GM23248 (cell line): Measurements from ENCODE around the gene MGAM2. TPM values are rescaled to one million over a fixed set of nuclear protein-coding genes. Genes with fewer than 3 reads are reported as not detected.

Source experiments
- DNase-seq: peaks from one replicate; pipeline ENCODE4 v3.0.0-alpha.2; 2015
- H2AFZ ChIP-seq: fragments of 200-600 bp; sonication (generic); 2 replicates; pipeline ENCODE4 v1.6.1; 2016; ENCODE audit warnings: antibody characterized with exemption
- H3F3A ChIP-seq: fragments of 200-600 bp; sonication (generic); 2 replicates; pipeline ENCODE4 v1.6.1; 2016; ENCODE audit warnings: mild to moderate bottlenecking, antibody characterized with exemption, mixed run types; ENCODE audit not compliant: insufficient read depth
- H3K27ac ChIP-seq: fragments of 200-600 bp; sonication (generic); 2 replicates; pipeline ENCODE4 v1.5.1; 2016; ENCODE audit warnings: mild to moderate bottlenecking
- H3K27me3 ChIP-seq: fragments of 200-600 bp; sonication (generic); replicated peaks from 2 replicates; pipeline ENCODE4 v1.6.1; 2016; ENCODE audit warnings: mild to moderate bottlenecking; ENCODE audit not compliant: insufficient read depth
- H3K36me3 ChIP-seq: fragments of 200-600 bp; sonication (generic); 2 replicates; pipeline ENCODE4 v1.6.1; 2016; ENCODE audit warnings: low read depth, mild to moderate bottlenecking
- H3K4me1 ChIP-seq: fragments of 200-600 bp; sonication (generic); 2 replicates; pipeline ENCODE4 v1.6.1; 2016; ENCODE audit warnings: mild to moderate bottlenecking; ENCODE audit not compliant: insufficient read depth
- H3K4me2 ChIP-seq: fragments of 200-600 bp; sonication (generic); one replicate; pipeline ENCODE4 v1.6.1; 2016; ENCODE audit warnings: mild to moderate bottlenecking; ENCODE audit not compliant: unreplicated experiment
- H3K4me3 ChIP-seq: fragments of 200-600 bp; sonication (generic); 2 replicates; pipeline ENCODE4 v1.5.1; 2016; ENCODE audit warnings: mild to moderate bottlenecking
- H3K79me2 ChIP-seq: fragments of 200-600 bp; sonication (generic); 2 replicates; pipeline ENCODE4 v1.6.1; 2016; ENCODE audit warnings: mild to moderate bottlenecking; ENCODE audit not compliant: insufficient read depth
- H3K9ac ChIP-seq: fragments of 200-600 bp; sonication (generic); 2 replicates; pipeline ENCODE4 v1.6.1; 2016; ENCODE audit warnings: mild to moderate bottlenecking
- H3K9me2 ChIP-seq: fragments of 200-600 bp; sonication (generic); 2 replicates; pipeline ENCODE4 v1.6.1; 2016; ENCODE audit warnings: mixed run types, mild to moderate bottlenecking, moderate library complexity; ENCODE audit not compliant: insufficient read depth
- H3K9me3 ChIP-seq: fragments of 200-600 bp; sonication (generic); one replicate; pipeline ENCODE4 v1.6.1; 2017; ENCODE audit warnings: low read depth
- H4K20me1 ChIP-seq: fragments of 200-600 bp; sonication (generic); 2 replicates; pipeline ENCODE4 v1.6.0; 2016; ENCODE audit not compliant: insufficient read depth
- EZH2 ChIP-seq: fragments of 200-600 bp; sonication (generic); IDR thresholded peaks from 2 replicates; pipeline ENCODE4 v1.6.1; 2018; ENCODE audit warnings: antibody characterized with exemption, mild to moderate bottlenecking; ENCODE audit not compliant: insufficient read depth, poor library complexity, severe bottlenecking
- EZH2phosphoT487 ChIP-seq: fragments of 200-600 bp; sonication (generic); IDR thresholded peaks from 2 replicates; pipeline ENCODE4 v1.6.1; 2018; ENCODE audit warnings: antibody characterized with exemption, moderate library complexity, mild to moderate bottlenecking, low read depth; ENCODE audit not compliant: insufficient read depth
- WGBS, 2 experiments: methylation state at CpG; one replicate each; pipeline ENCODE4 v1.1.6; 2015 to 2017; ENCODE audit warnings: low lambda C conversion rate in 2 of 2, low coverage in 1 of 2; ENCODE audit errors: missing lambda C conversion rate in 2 of 2; 5-methylcytosine and 5-hydroxymethylcytosine counted together
- in situ Hi-C: fragments of 300-500 bp; cut with MboI; formaldehyde crosslinking; loops from 2 replicates; pipeline ENCODE4 v1.15.0; 2020
- polyA plus RNA-seq: library from polyadenylated mRNA; unstranded; fragments of >200 nt; fragmentation: Nextera tagmentation; extraction: Ambion mirVana; gene quantifications from 2 replicates; pipeline ENCODE4 v1.2.1, GENCODE V29; 2016
- total RNA-seq: library from RNA; depleted of rRNA; stranded (reverse); fragments of >200 nt; shearing (Covaris generic); gene quantifications from 2 replicates; pipeline ENCODE4 v1.2.3, GENCODE V29; 2014

The MGAM2 gene
- total and polyA plus RNA-seq, 2 experiments from 2014 or later: not detected

GRCh38 chr7:142138996-142139395 lies 27.5 kb downstream of the MGAM2 start:
- WGBS, 2 experiments: 34 to 38% methylated on average over 2 of the region's 2 CpGs
- Histone ChIP-seq H3K9me2 (no peaks in the 10 kb centered on the region), H3K36me3 (no peaks in the 10 kb centered on the region), H3K4me3 (no peak overlapping the region), H4K20me1 (no peaks in the 10 kb centered on the region), H2AFZ (no peak overlapping the region), H3K9ac (no peak overlapping the region), H3K27ac (no peak overlapping the region), H3K4me2 (no peak overlapping the region), H3K4me1 (no peaks in the 10 kb centered on the region), H3K27me3 (no peaks in the 10 kb centered on the region), H3K9me3 (no peaks in the 10 kb centered on the region), H3K79me2 (no peaks in the 10 kb centered on the region), H3F3A (no peaks in the 10 kb centered on the region)
- no peak for DNase-seq
- in situ Hi-C loops: no loop called here
- no peak for TF ChIP-seq EZH2
- TF ChIP-seq EZH2phosphoT487: no peak

DNA sequence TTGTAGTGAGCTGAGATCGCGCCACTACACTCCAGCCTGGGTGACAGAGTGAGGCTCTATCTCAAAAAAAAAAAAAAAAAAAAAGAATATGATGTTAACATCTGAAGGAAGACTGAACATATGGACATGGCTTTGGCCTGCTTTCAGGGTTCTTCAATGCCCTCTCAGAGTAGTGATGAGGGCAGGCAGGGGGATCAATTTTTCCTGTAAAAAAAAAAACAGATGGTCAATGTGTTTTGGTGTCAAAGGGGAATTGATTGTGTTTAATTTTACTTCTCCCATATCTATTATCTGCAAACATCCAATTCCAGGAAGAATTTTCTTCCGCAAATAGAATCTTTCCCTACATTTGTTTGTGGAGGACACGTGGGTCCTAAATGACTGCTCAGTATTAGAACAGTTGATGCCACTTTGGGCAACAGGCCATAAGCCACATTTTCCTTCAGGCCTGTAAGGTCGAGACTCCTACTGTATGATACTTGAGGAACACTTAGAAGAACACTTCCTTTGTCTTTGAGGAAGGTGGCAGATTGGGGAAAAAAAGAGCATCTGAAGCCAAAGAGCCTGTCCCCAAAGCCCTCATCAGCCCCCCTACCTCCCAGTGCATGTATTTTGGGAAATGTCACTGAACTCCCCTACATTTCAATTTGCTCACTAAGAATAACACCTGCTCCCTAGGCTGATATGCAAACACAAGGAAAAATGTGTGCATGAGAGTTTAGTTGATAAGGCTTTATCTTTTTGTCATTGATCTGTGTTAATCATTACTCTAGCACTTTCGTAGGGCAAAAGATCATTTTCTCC lies 28.3 kb downstream of the MGAM2 start:
- WGBS, 2 experiments: 34 to 35% methylated on average over 6 of the region's 6 CpGs
- H3K4me2 ChIP-seq: no peak overlapping the region

DNA sequence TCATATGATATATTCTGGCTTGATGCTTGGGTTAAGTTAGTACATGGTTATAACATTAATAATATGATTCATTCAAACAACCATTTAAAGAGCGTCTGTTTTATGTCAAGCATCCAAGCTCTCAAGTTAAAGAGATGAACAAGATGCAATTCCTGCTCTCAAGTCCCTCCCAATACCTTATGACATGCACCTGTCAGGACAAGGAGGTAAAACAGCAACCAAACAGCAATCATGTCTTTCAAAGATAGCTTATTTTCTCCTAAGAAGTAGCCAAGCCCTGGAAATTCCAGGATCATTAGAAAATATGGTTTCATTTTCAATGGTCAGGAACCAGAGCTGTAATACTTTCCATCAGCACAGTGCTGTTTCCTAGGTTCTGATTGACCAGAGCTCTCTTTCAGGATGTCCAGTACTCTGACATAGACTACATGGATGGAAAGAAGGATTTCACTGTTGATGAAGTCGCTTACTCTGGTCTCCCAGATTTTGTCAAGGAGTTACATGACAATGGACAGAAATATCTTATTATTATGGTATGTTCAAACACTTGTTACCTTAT lies 29.0 kb downstream of the MGAM2 start:
- WGBS, 2 experiments: 5 to 6% methylated on average over 2 of the region's 2 CpGs
- Histone ChIP-seq H3K79me2 (no peaks in the 10 kb centered on the region), H3F3A (no peaks in the 10 kb centered on the region), H3K4me3 (no peak overlapping the region), H3K9me2 (no peaks in the 10 kb centered on the region), H3K9me3 (no peaks in the 10 kb centered on the region), H3K4me2 (no peak overlapping the region), H3K4me1 (no peaks in the 10 kb centered on the region), H2AFZ (no peak overlapping the region), H3K27ac (no peak overlapping the region), H3K27me3 (no peaks in the 10 kb centered on the region), H3K36me3 (no peaks in the 10 kb centered on the region), H4K20me1 (no peaks in the 10 kb centered on the region), H3K9ac (no peak overlapping the region)
- in situ Hi-C loops: no loop called here
- no peak for TF ChIP-seq EZH2phosphoT487
- no peak for TF ChIP-seq EZH2
- DNase-seq: no peak

More for the DNA sequence above, 28.3 kb downstream of the MGAM2 start:
- H3K9me2 ChIP-seq: no peaks in the 10 kb centered on the region
- H3K4me3 ChIP-seq: no peak overlapping the region
- no peaks in the 10 kb centered on the region for H3K9me3 ChIP-seq
- no peaks in the 10 kb centered on the region for H3K79me2 ChIP-seq
- DNase-seq: no peak
- H4K20me1 ChIP-seq: no peaks in the 10 kb centered on the region
- no peak overlapping the region for H3K27ac ChIP-seq
- no peak overlapping the region for H2AFZ ChIP-seq
- no peaks in the 10 kb centered on the region for H3F3A ChIP-seq
- H3K4me1 ChIP-seq: no peaks in the 10 kb centered on the region
- TF ChIP-seq EZH2phosphoT487 (no peak), EZH2 (no peak)
- in situ Hi-C loops: no loop called here
- H3K36me3 ChIP-seq: no peaks in the 10 kb centered on the region
- no peaks in the 10 kb centered on the region for H3K27me3 ChIP-seq
- no peak overlapping the region for H3K9ac ChIP-seq

- no peaks in the 10 kb centered on the region for H3K9me2 ChIP-seq
- H3K27ac ChIP-seq: no peak overlapping the region
- no peak overlapping the region for H2AFZ ChIP-seq
- 31 to 33% methylated on average over 8 of the region's 8 CpGs for WGBS, 2 experiments
- H3K9ac ChIP-seq: no peak overlapping the region
- H3K4me3 ChIP-seq: no peak overlapping the region
- no peak for DNase-seq
- no peaks in the 10 kb centered on the region for H3K4me1 ChIP-seq
- H3K36me3 ChIP-seq: no peaks in the 10 kb centered on the region
- no peak for TF ChIP-seq EZH2phosphoT487
- no peak for TF ChIP-seq EZH2
- H3K79me2 ChIP-seq: no peaks in the 10 kb centered on the region
- H3K4me2 ChIP-seq: no peak overlapping the region
- no peaks in the 10 kb centered on the region for H4K20me1 ChIP-seq
- no peaks in the 10 kb centered on the region for H3K9me3 ChIP-seq
- no peaks in the 10 kb centered on the region for H3K27me3 ChIP-seq
- in situ Hi-C loops: no loop called here
- H3F3A ChIP-seq: no peaks in the 10 kb centered on the region
Observed at GRCh38 chr7:142142702-142143101, 31.2 kb downstream of the MGAM2 start.
